Fibroblast of lung (primary cell): ENCODE data around the gene PDXK. TPM values are rescaled to one million over a fixed set of nuclear protein-coding genes. Genes with fewer than 3 reads are reported as not detected.

ENCODE experiments used
- DNase-seq, 2 donors: peaks; one replicate each; pipeline versions ENCODE4 v3.0.0 to v3.0.0-alpha.2; 2010; ENCODE audit warnings: low read depth in 2 of 2
- H2AFZ ChIP-seq: 2 replicates; pipeline ENCODE4 v1.5.1; 2012; ENCODE audit warnings: low read length, control low read depth, inconsistent platforms
- H3K27ac ChIP-seq: 2 replicates; pipeline ENCODE4 v1.5.1; 2011; ENCODE audit warnings: low read length, control low read depth; ENCODE audit not compliant: insufficient read depth
- H3K27me3 ChIP-seq: 2 replicates; pipeline ENCODE4 v1.5.1; 2011; ENCODE audit warnings: mild to moderate bottlenecking, low read length; ENCODE audit not compliant: control insufficient read depth, insufficient read depth
- H3K36me3 ChIP-seq: 2 replicates; pipeline ENCODE4 v1.5.1; 2011; ENCODE audit warnings: low read length; ENCODE audit not compliant: control insufficient read depth, insufficient read depth
- H3K4me1 ChIP-seq: 2 replicates; pipeline ENCODE4 v1.5.1; 2011; ENCODE audit warnings: low read length; ENCODE audit not compliant: control insufficient read depth, insufficient read depth; ENCODE audit errors: extremely low read depth
- H3K4me2 ChIP-seq: 2 replicates; pipeline ENCODE4 v1.5.1; 2011; ENCODE audit warnings: low read length, control low read depth; ENCODE audit not compliant: insufficient read depth; ENCODE audit errors: extremely low read depth
- H3K4me3 ChIP-seq, 4 experiments: fragments of 200-600 bp in 1 of 4; sonication (generic) in 1 of 4; replicated peaks in 1 of 4; 2 replicates each; pipeline ENCODE4 v1.5.1; 2011 to 2016; ENCODE audit warnings: low read length in 4 of 4, low read depth in 3 of 4, mild to moderate bottlenecking in 3 of 4, control low read depth in 2 of 4, inconsistent platforms in 1 of 4, mixed read lengths in 1 of 4; ENCODE audit not compliant: insufficient read depth in 1 of 4; ENCODE audit errors: control extremely low read depth in 1 of 4
- H3K79me2 ChIP-seq: 2 replicates; pipeline ENCODE4 v1.5.1; 2012; ENCODE audit warnings: mild to moderate bottlenecking, low read length, inconsistent platforms; ENCODE audit not compliant: control insufficient read depth, insufficient read depth
- H3K9ac ChIP-seq: 2 replicates; pipeline ENCODE4 v1.5.1; 2011; ENCODE audit warnings: mild to moderate bottlenecking, low read length, control low read depth; ENCODE audit not compliant: insufficient read depth
- H3K9me3 ChIP-seq: 2 replicates; pipeline ENCODE4 v1.5.1; 2012; ENCODE audit warnings: low read depth, low read length; ENCODE audit not compliant: control insufficient read depth, insufficient read depth
- H4K20me1 ChIP-seq: 2 replicates; pipeline ENCODE4 v1.5.1; 2011; ENCODE audit warnings: low read length; ENCODE audit not compliant: control insufficient read depth, insufficient read depth; ENCODE audit errors: extremely low read depth
- EZH2 ChIP-seq: IDR thresholded peaks from 2 replicates; pipeline ENCODE4 v1.5.1; 2012; ENCODE audit warnings: low read length, control low read depth, mild to moderate bottlenecking; ENCODE audit errors: missing control alignments
- polyA plus RNA-seq, 2 donors: library from polyadenylated mRNA; depleted of rRNA in 1 of 2; stranded (reverse) in 1 of 2; unstranded in 1 of 2; fragments of >200 nt; gene quantifications; 2 replicates each; pipeline ENCODE4 v1.2.1, GENCODE V29; 2011 to 2012; ENCODE audit warnings: missing spikeins in 1 of 2
- total RNA-seq: library from RNA; depleted of rRNA; stranded (reverse); fragments of >200 nt; gene quantifications from 2 replicates; pipeline ENCODE4 v1.2.1, GENCODE V29; 2014
- TF ChIP-seq, protein P1 (sequence below), 2 donors: IDR thresholded peaks in 1 of 2; conservative IDR thresholded peaks in 1 of 2; 1 replicate in 1 of 2; 2 replicates in 1 of 2; pipeline ENCODE4 v1.5.1; 2011 to 2012; ENCODE audit warnings: low read length in 2 of 2, control low read depth in 1 of 2, inconsistent platforms in 1 of 2, low read depth in 1 of 2, mild to moderate bottlenecking in 1 of 2

PDXK gene
- total and polyA plus RNA-seq, 2 donors (not counting 1 experiment from before 2014, with no cell fraction given): 47.4 to 146 TPM

GRCh38 chr21:43783098-43783700 lies 64.3 kb downstream of the PDXK start:
- DNase-seq: no peak
- no peaks in the 10 kb centered on the region for H3K36me3 ChIP-seq
- H2AFZ ChIP-seq: no peak overlapping the region
- no peak overlapping the region for H3K4me3 ChIP-seq
- H3K9me3 ChIP-seq: no peaks in the 10 kb centered on the region
- no peak overlapping the region for H3K27ac ChIP-seq
- no peaks in the 10 kb centered on the region for H4K20me1 ChIP-seq
- H3K9ac ChIP-seq: no peak overlapping the region
- no peak for TF ChIP-seq EZH2
- TF ChIP-seq, protein P1, sequence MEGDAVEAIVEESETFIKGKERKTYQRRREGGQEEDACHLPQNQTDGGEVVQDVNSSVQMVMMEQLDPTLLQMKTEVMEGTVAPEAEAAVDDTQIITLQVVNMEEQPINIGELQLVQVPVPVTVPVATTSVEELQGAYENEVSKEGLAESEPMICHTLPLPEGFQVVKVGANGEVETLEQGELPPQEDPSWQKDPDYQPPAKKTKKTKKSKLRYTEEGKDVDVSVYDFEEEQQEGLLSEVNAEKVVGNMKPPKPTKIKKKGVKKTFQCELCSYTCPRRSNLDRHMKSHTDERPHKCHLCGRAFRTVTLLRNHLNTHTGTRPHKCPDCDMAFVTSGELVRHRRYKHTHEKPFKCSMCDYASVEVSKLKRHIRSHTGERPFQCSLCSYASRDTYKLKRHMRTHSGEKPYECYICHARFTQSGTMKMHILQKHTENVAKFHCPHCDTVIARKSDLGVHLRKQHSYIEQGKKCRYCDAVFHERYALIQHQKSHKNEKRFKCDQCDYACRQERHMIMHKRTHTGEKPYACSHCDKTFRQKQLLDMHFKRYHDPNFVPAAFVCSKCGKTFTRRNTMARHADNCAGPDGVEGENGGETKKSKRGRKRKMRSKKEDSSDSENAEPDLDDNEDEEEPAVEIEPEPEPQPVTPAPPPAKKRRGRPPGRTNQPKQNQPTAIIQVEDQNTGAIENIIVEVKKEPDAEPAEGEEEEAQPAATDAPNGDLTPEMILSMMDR (conservative IDR thresholded peaks at IDR 0.05 in 1 of 2, IDR thresholded peaks at IDR 0.05 in 1 of 2; ENCODE audit: low read depth in 1 of 2, low read length in 2 of 2): no peak
- no peaks in the 10 kb centered on the region for H3K27me3 ChIP-seq
- H3K4me2 ChIP-seq: no peak overlapping the region
- no peaks in the 10 kb centered on the region for H3K4me1 ChIP-seq
- H3K79me2 ChIP-seq: no peaks in the 10 kb centered on the region

DNA sequence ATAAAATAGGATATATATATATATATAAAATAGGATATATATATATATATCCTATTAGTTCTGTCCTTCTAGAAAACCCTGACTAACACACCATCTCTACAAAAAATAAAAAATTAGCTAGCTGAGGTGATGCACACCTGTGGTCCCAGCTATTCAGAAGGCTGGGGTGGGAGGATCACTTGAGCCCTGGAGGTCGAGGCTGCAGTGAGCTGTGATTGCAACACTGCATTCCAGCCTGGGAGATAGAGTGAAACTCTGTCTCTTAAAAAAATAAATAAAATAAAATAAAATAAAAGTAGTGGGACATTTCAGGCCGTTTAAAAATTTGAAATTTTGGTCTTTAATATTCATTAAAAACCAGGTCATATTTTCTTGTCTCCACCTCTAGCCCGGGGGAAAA lies 66.2 kb downstream of the PDXK start:
- Histone ChIP-seq H4K20me1 (no peaks in the 10 kb centered on the region), H3K9ac (no peak overlapping the region), H3K27me3 (no peaks in the 10 kb centered on the region), H3K36me3 (no peaks in the 10 kb centered on the region), H3K4me2 (no peak overlapping the region), H3K9me3 (no peaks in the 10 kb centered on the region), H2AFZ (no peak overlapping the region), H3K27ac (no peak overlapping the region), H3K79me2 (peaks cover 5% of the 10 kb centered on the region), H3K4me3 (no peak overlapping the region), H3K4me1 (no peaks in the 10 kb centered on the region)
- no peak for DNase-seq
- no peak for TF ChIP-seq EZH2
- TF ChIP-seq, protein P1 (conservative IDR thresholded peaks at IDR 0.05 in 1 of 2, IDR thresholded peaks at IDR 0.05 in 1 of 2; ENCODE audit: low read depth in 1 of 2, low read length in 2 of 2): no peak

GRCh38 chr21:43786300-43786806 lies 67.4 kb downstream of the PDXK start:
- H3K9me3 ChIP-seq: no peaks in the 10 kb centered on the region
- no peak for DNase-seq
- no peak overlapping the region for H2AFZ ChIP-seq
- H3K4me2 ChIP-seq: no peak overlapping the region
- peaks cover 5% of the 10 kb centered on the region for H3K4me1 ChIP-seq
- H3K9ac ChIP-seq: no peak overlapping the region
- no peaks in the 10 kb centered on the region for H3K27me3 ChIP-seq
- H3K36me3 ChIP-seq: peaks cover 3% of the 10 kb centered on the region
- no peak overlapping the region for H3K27ac ChIP-seq
- H3K4me3 ChIP-seq: no peak overlapping the region
- TF ChIP-seq, protein P1 (conservative IDR thresholded peaks at IDR 0.05 in 1 of 2, IDR thresholded peaks at IDR 0.05 in 1 of 2; ENCODE audit: low read depth in 1 of 2, low read length in 2 of 2): no peak
- no peak for TF ChIP-seq EZH2
- H3K79me2 ChIP-seq: peaks cover 17% of the 10 kb centered on the region
- no peaks in the 10 kb centered on the region for H4K20me1 ChIP-seq
